ENCODE data around the gene BIN1.
"Not testable (repeated sequence)": the region's sequence is repeated elsewhere in the genome, so short reads cannot be mapped to it uniquely, and the experiment has no call there.

Gene BIN1

GRCh38 chr2:127125821-127126220, 18.9 kb upstream of the BIN1 start:
- TF ChIP-seq CTCF (IDR thresholded peaks at IDR 0.05; ENCODE audit: low read depth, low read length), result no peak
- in situ Hi-C loops (cut with HindIII; ENCODE audit: low sequenced_read_pairs), result no loop called here
- H3K4me3 ChIP-seq (ENCODE audit: low read depth, low read length), result no peak overlapping the region
- DNase-seq (ENCODE audit: low read depth, low spot score), result no peak

GRCh38 chr2:127124426-127124825, 17.5 kb upstream of the BIN1 start:
- in situ Hi-C loops (cut with HindIII; ENCODE audit: low sequenced_read_pairs), result no loop called here
- no peak for TF ChIP-seq CTCF (IDR thresholded peaks at IDR 0.05; ENCODE audit: low read depth, low read length)
- no peak for DNase-seq (ENCODE audit: low read depth, low spot score)
- H3K4me3 ChIP-seq (ENCODE audit: low read depth, low read length), result no peak overlapping the region

GRCh38 chr2:127122361-127123027, 15.5 kb upstream of the BIN1 start:
- no peak for TF ChIP-seq CTCF (IDR thresholded peaks at IDR 0.05; ENCODE audit: low read depth, low read length)
- DNase-seq (ENCODE audit: low read depth, low spot score), result no peak
- H3K4me3 ChIP-seq (ENCODE audit: low read depth, low read length), result no peak overlapping the region
- in situ Hi-C loops (cut with HindIII; ENCODE audit: low sequenced_read_pairs), result no loop called here

- no peak for DNase-seq (ENCODE audit: low read depth, low spot score)
- TF ChIP-seq CTCF (IDR thresholded peaks at IDR 0.05; ENCODE audit: low read depth, low read length), result no peak
- in situ Hi-C loops (cut with HindIII; ENCODE audit: low sequenced_read_pairs), result no loop called here
- H3K4me3 ChIP-seq (ENCODE audit: low read depth, low read length), result no peak overlapping the region
These were observed 14.8 kb upstream of the BIN1 start for GRCh38 chr2:127121776-127122176.

GRCh38 chr2:127121353-127121752, 14.4 kb upstream of the BIN1 start:
- in situ Hi-C loops (cut with HindIII; ENCODE audit: low sequenced_read_pairs), result no loop called here
- DNase-seq (ENCODE audit: low read depth, low spot score), result no peak
- TF ChIP-seq CTCF (IDR thresholded peaks at IDR 0.05; ENCODE audit: low read depth, low read length), result no peak
- no peak overlapping the region for H3K4me3 ChIP-seq (ENCODE audit: low read depth, low read length)

- H3K4me3 ChIP-seq (ENCODE audit: low read depth, low read length); in situ Hi-C loops (cut with HindIII; ENCODE audit: low sequenced_read_pairs); DNase-seq (ENCODE audit: low read depth, low spot score): not testable (repeated sequence)
These were observed 13.5 kb upstream of the BIN1 start for GRCh38 chr2:127120408-127120807.

GRCh38 chr2:127118467-127118866, 11.5 kb upstream of the BIN1 start:
- no peak for DNase-seq (ENCODE audit: low read depth, low spot score)
- H3K4me3 ChIP-seq (ENCODE audit: low read depth, low read length), result no peak overlapping the region
- TF ChIP-seq CTCF (IDR thresholded peaks at IDR 0.05; ENCODE audit: low read depth, low read length), result no peak
- in situ Hi-C loops (cut with HindIII; ENCODE audit: low sequenced_read_pairs), result no loop called here

Measured in astrocyte of the spinal cord (primary cell).